ENCODE data around the gene TTC12.

TTC12 gene

DNA sequence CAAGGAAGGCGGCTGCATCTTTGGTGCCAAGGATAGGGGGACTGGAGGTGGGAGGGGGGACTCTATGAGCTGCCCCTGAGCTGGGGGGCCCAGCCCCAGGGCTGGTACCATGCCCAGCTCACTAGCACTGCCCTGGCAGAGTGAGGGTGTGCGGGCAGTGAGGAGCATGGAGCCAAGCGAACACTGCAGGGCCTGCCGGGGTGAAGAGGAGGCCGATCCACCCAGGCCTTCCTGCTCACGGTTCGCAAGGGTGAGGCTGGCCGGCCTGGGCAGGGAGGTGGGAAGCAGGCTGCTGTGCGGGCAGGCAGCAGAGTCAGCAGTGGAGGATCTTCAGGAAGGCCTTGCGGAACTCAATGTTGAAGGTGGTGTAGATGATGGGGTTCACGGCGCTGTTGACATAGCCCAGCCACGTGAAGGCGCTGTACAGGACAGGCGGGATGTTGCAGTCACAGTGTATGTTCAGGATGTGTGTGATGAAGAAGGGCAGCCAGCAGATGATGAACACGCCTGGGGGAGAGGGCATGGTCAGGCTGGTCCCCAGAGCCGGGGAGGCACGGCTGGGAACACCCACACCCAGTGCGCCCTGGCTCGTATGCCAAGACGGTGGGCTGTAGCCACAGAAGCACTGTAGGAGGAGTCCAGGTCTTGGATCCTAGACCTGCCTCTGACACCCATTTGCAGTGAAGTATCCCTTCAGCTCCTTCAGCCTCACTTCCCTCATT, 96.2 kb downstream of the TTC12 start:
- Histone ChIP-seq H3K9me3 (ENCODE audit: control insufficient read depth in 1 of 2, low read length in 2 of 2) (no peaks in the 10 kb centered on the region), H3K27ac (ENCODE audit: low read depth, low read length) (no peak overlapping the region), H3K4me3 (ENCODE audit: low read depth in 1 of 2, low read length in 2 of 2) (no peak overlapping the region), H3K36me3 (ENCODE audit: control insufficient read depth in 1 of 2, insufficient read depth in 2 of 2, low read length in 2 of 2) (no peaks in the 10 kb centered on the region), H3K9ac (ENCODE audit: low read depth in 1 of 2, low read length in 2 of 2) (no peak overlapping the region), H3K4me1 (ENCODE audit: control insufficient read depth in 1 of 2, insufficient read depth in 2 of 2, low read length in 2 of 2) (no peaks in the 10 kb centered on the region), H3K27me3 (ENCODE audit: control insufficient read depth in 1 of 2, insufficient read depth in 2 of 2, low read length in 2 of 2) (no peaks in the 10 kb centered on the region)

DNA sequence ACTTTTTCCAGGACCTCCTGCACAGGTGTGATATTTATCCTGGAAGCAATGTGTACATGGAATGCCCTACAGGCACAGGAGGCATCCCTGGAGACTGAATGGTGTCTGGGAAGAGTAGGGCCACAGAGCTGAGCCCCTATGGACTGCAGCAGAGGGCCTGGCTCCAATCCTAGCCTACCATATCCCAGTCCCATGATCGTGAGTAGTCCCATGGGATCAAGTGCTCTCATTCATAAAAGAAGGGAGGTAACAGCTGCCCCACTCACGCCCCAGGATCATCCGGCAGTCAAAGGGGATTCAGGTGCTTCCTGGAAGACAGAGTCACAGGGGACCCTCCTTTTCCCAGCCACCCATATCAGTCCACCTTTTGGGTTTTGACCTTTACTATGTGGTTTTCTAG, 97.2 kb downstream of the TTC12 start:
- Histone ChIP-seq H3K27me3 (ENCODE audit: control insufficient read depth in 1 of 2, insufficient read depth in 2 of 2, low read length in 2 of 2) (no peaks in the 10 kb centered on the region), H3K27ac (ENCODE audit: low read depth, low read length) (no peak overlapping the region), H3K4me1 (ENCODE audit: control insufficient read depth in 1 of 2, insufficient read depth in 2 of 2, low read length in 2 of 2) (no peaks in the 10 kb centered on the region), H3K4me3 (ENCODE audit: low read depth in 1 of 2, low read length in 2 of 2) (no peak overlapping the region), H3K9ac (ENCODE audit: low read depth in 1 of 2, low read length in 2 of 2) (no peak overlapping the region), H3K9me3 (ENCODE audit: control insufficient read depth in 1 of 2, low read length in 2 of 2) (no peaks in the 10 kb centered on the region), H3K36me3 (ENCODE audit: control insufficient read depth in 1 of 2, insufficient read depth in 2 of 2, low read length in 2 of 2) (no peaks in the 10 kb centered on the region)

DNA sequence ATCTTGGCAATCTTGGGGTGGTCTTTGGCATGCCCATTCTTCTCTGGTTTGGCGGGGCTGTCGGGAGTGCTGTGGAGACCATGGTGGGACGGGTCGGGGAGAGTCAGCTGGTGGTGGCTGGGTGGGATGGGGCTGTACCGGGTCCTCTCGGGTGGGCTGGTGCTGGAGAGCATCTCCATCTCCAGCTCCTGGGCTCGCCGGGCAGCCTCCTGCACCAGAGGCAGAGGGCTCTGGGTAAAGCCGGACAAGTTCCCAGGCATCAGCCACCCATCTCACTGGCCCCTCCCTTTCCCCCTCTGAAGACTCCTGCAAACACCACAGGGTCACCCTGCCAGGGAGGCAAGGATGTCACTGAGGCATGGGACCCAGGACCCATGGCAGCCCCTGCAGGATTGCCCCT, 98.3 kb downstream of the TTC12 start:
- Histone ChIP-seq H3K4me3 (ENCODE audit: low read depth in 1 of 2, low read length in 2 of 2) (no peak overlapping the region), H3K27me3 (ENCODE audit: control insufficient read depth in 1 of 2, insufficient read depth in 2 of 2, low read length in 2 of 2) (no peaks in the 10 kb centered on the region), H3K4me1 (ENCODE audit: control insufficient read depth in 1 of 2, insufficient read depth in 2 of 2, low read length in 2 of 2) (no peaks in the 10 kb centered on the region), H3K27ac (ENCODE audit: low read depth, low read length) (no peak overlapping the region), H3K9ac (ENCODE audit: low read depth in 1 of 2, low read length in 2 of 2) (no peak overlapping the region), H3K36me3 (ENCODE audit: control insufficient read depth in 1 of 2, insufficient read depth in 2 of 2, low read length in 2 of 2) (no peaks in the 10 kb centered on the region), H3K9me3 (ENCODE audit: control insufficient read depth in 1 of 2, low read length in 2 of 2) (no peaks in the 10 kb centered on the region)

DNA sequence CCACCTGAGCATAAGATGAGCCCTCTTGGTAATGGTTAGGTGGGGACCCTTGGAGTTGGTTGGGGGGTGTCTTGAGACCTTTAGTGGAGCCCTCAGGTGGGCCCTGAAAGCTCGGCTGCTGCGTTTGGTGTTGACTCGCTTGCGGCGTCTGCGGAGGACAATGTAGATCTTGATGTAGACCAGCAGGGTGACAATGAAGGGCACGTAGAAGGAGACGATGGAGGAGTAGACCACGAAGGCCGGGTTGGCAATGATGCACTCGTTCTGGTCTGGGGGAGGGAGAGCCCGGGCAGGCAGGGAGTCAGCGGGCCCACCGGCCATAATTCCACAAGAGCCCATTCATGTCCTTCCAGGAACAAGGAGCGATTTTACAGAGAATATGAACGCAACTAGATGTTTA, 101.0 kb downstream of the TTC12 start:
- Histone ChIP-seq H3K27ac (ENCODE audit: low read depth, low read length) (no peak overlapping the region), H3K27me3 (ENCODE audit: control insufficient read depth in 1 of 2, insufficient read depth in 2 of 2, low read length in 2 of 2) (no peaks in the 10 kb centered on the region)

More for the DNA sequence above, 101.0 kb downstream of the TTC12 start:
- no peaks in the 10 kb centered on the region for H3K36me3 ChIP-seq (ENCODE audit: control insufficient read depth in 1 of 2, insufficient read depth in 2 of 2, low read length in 2 of 2)
- H3K4me1 ChIP-seq (ENCODE audit: control insufficient read depth in 1 of 2, insufficient read depth in 2 of 2, low read length in 2 of 2) = no peaks in the 10 kb centered on the region
- H3K9ac ChIP-seq (ENCODE audit: low read depth in 1 of 2, low read length in 2 of 2) = no peak overlapping the region
- H3K9me3 ChIP-seq (ENCODE audit: control insufficient read depth in 1 of 2, low read length in 2 of 2) = no peaks in the 10 kb centered on the region
- H3K4me3 ChIP-seq (ENCODE audit: low read depth in 1 of 2, low read length in 2 of 2) = no peak overlapping the region

Measured in duodenal mucosa (tissue), 2 donors.